Stomach (tissue), 4 donors: Measurements from ENCODE around the gene IBA57.

Source experiments
- CTCF ChIP-seq, 7 experiments: fragments of 450-650 bp in 4 of 7; fragments of 200-600 bp in 3 of 7; sonication (generic) in 3 of 7; IDR thresholded peaks; one replicate each; pipeline ENCODE4 v1.5.1; 2016 to 2019; ENCODE audit warnings: antibody characterized with exemption in 7 of 7, control low read depth in 2 of 7, mild to moderate bottlenecking in 1 of 7
- EP300 ChIP-seq: sonication (generic); formaldehyde crosslinking; IDR thresholded peaks from one replicate; pipeline ENCODE4 v1.6.1; 2017; ENCODE audit warnings: antibody characterized with exemption

DNA sequence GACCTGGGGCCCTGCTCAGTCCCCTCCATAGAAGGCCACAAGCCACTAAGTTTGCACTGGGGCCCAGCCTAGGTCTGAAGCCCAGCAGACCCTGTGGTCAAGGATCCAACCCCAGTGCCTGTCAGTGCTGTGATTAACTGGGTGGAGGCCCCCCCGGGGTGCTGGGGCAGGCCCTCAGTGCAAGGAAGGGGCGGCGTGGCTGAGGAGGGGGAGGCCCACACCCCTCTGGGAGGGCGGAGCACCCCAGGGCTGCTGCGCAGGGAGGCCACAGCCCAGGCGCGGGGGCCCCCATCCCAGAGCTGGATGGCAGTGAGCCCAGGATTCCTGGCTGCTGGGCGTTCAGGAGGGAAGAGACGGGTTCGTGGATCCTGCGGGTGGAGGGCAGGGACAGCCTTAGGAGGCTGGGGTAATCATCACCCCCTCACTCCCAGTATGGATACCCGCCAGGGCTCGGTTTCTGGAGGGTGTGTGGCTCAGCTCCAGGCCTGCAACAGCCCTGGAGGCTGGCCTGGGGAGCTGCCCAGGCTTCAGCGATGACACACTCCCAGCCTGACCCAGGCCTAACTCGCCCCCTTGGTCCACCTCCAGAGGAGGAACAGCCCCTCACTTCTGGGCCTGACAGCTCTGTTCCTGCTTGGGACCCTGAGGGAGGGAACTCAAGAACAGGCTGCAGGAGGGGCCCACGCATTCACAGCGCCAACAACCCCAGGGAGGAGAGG, 15.0 kb upstream of the IBA57 start:
- TF ChIP-seq CTCF (IDR thresholded peaks at IDR 0.05) (no peak), EP300 (no peak)
